Heart left ventricle (tissue), 13 donors: ENCODE results near the gene STRN3.

Experiments used
- POLR2A ChIP-seq, 2 donors: fragments of 450-650 bp; IDR thresholded peaks; one replicate each; pipeline ENCODE4 v1.6.1; 2017; ENCODE audit warnings: antibody characterized with exemption in 2 of 2, mild to moderate bottlenecking in 2 of 2, moderate library complexity in 2 of 2
- TF ChIP-seq, protein P1 (sequence below), 12 donors: fragments of 200-600 bp; sonication (generic) in 4 of 12; IDR thresholded peaks; one replicate each; pipeline versions ENCODE4 v1.5.0 to v1.8.0; 2018 to 2022; ENCODE audit warnings: antibody characterized with exemption in 12 of 12, mild to moderate bottlenecking in 5 of 12
- donor health status: ischemic (EF 13 %, LVEDD 7.1; RV severe dilation, severe dysfunction).
- donor health status: DM: no; HTN: yes; CAD: no.
- donor health status: DM: no; HTN: no; CAD: no.
- donor health status: ischemic (EF 25% LVEDD 6.9; RV normal size, moderate dysfunction).
- donor health status: ischemic (EF 25% LVEDD 5.7; RV mildly dilated, moderate dysfunction).
- donor health status: ischemic (EF 35%, LVEDD 5.7; RV mildly dilated, moderate dysfunction).
- donor health status: nonischemic (EF 11% LVEDD 7.7; RV severe dilation, severe dysfunction).
- donor health status: DM: yes; HTN: yes; CAD: no.
- donor health status: PGD.
- donor health status: ischemic (EF 29% LVEDD 5.4; RV normal size, mild dysfunction).
- donor health status: nonischemic (EF 23%, LVEDD 6.1; RV moderate dilation, normal function).

DNA sequence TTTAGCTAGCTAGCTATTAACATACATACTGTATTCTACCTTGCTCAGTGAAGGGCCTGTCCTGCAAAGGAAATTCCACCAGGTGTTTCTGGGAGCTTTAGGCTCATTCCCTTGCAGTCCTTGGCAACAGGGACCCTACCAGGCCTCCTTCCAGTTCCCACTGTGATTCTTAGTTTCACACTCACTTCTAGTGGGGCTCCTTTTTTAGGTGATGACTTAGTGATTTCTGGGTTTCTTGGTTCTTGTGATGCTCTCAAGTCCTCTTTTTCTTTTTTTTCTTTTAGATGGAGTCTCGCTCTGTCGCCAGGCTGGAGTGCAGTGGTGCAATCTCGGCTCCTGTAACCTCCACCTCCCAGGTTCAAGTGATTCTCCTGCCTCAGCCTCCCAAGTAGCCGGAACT lies 10.4 kb upstream of the STRN3 start:
- TF ChIP-seq, protein P1, sequence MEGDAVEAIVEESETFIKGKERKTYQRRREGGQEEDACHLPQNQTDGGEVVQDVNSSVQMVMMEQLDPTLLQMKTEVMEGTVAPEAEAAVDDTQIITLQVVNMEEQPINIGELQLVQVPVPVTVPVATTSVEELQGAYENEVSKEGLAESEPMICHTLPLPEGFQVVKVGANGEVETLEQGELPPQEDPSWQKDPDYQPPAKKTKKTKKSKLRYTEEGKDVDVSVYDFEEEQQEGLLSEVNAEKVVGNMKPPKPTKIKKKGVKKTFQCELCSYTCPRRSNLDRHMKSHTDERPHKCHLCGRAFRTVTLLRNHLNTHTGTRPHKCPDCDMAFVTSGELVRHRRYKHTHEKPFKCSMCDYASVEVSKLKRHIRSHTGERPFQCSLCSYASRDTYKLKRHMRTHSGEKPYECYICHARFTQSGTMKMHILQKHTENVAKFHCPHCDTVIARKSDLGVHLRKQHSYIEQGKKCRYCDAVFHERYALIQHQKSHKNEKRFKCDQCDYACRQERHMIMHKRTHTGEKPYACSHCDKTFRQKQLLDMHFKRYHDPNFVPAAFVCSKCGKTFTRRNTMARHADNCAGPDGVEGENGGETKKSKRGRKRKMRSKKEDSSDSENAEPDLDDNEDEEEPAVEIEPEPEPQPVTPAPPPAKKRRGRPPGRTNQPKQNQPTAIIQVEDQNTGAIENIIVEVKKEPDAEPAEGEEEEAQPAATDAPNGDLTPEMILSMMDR (IDR thresholded peaks at IDR 0.05) = no peak
- TF ChIP-seq POLR2A (IDR thresholded peaks at IDR 0.05) = no peak
